ENCODE data around the gene CUEDC2.

- TF ChIP-seq CTCF (IDR thresholded peaks at IDR 0.05) (no peak), POLR2A (IDR thresholded peaks at IDR 0.05) (no peak)
These were observed 48.3 kb downstream of the CUEDC2 start for GRCh38 chr10:102384053-102384452.

Measured in testis (tissue), 2 donors.